K562 (cell line): ENCODE data around the gene COMMD4. TPM values are rescaled to one million over a fixed set of nuclear protein-coding genes. Genes with fewer than 3 reads are reported as not detected.

Source experiments
- BCL6 ChIP-seq: fragments of 250-450 bp; sonication (Bioruptor Pico); IDR thresholded peaks from 2 replicates; pipeline ENCODE4 v1.4.0; 2020
- E2F1 ChIP-seq: sonication (generic); formaldehyde crosslinking; IDR thresholded peaks from 2 replicates; pipeline ENCODE4 v1.8.1; 2023; ENCODE audit warnings: mild to moderate bottlenecking, missing genetic modification reagents, moderate library complexity
- E2F5 ChIP-seq: sonication (generic); formaldehyde crosslinking; IDR thresholded peaks from 2 replicates; pipeline ENCODE4 v1.8.0; 2022; ENCODE audit warnings: mild to moderate bottlenecking, missing genetic modification reagents
- ETS2 ChIP-seq: IDR thresholded peaks from 2 replicates; pipeline ENCODE4 v1.6.1; 2016; ENCODE audit warnings: borderline replicate concordance, missing genetic modification characterization, mild to moderate bottlenecking, moderate library complexity, missing compliant biosample characterization; ENCODE audit not compliant: poor library complexity, severe bottlenecking
- GABPB2 ChIP-seq: fragments of 250-450 bp; sonication (Bioruptor Pico); conservative IDR thresholded peaks from 2 replicates; pipeline ENCODE4 v1.5.1; 2021; ENCODE audit warnings: mild to moderate bottlenecking
- GTF2F1 ChIP-seq: IDR thresholded peaks from 2 replicates; pipeline ENCODE4 v1.6.1; 2011; ENCODE audit warnings: low read depth, low read length, improper control_type of control experiment
- HDAC3 ChIP-seq: fragments of 450-650 bp; IDR thresholded peaks from 2 replicates; pipeline ENCODE4 v1.6.1; 2018; ENCODE audit warnings: borderline replicate concordance, mild to moderate bottlenecking, moderate library complexity; ENCODE audit not compliant: partially characterized antibody
- HMBOX1 ChIP-seq: sonication (generic); IDR thresholded peaks from 2 replicates; pipeline ENCODE4 v1.6.1; 2016
- ILF3 ChIP-seq: fragments of 450-650 bp; IDR thresholded peaks from 2 replicates; pipeline ENCODE4 v1.6.1; 2018; ENCODE audit warnings: antibody characterized with exemption, mild to moderate bottlenecking, moderate library complexity, borderline replicate concordance
- NEUROD1 ChIP-seq: fragments of 150-350 bp; IDR thresholded peaks from 2 replicates; pipeline ENCODE4 v1.6.1; 2014; ENCODE audit warnings: borderline replicate concordance, low read length, low read depth; ENCODE audit not compliant: partially characterized antibody
- SIX5 ChIP-seq, 2 experiments: IDR thresholded peaks; 2 replicates each; pipeline ENCODE4 v1.6.1; 2011; ENCODE audit warnings: low read length in 2 of 2, borderline replicate concordance in 1 of 2, low read depth in 1 of 2, mild to moderate bottlenecking in 1 of 2, moderate library complexity in 1 of 2; ENCODE audit not compliant: insufficient read depth in 1 of 2
- TAF15 ChIP-seq: fragments of 200-400 bp; formaldehyde crosslinking; IDR thresholded peaks from 2 replicates; pipeline ENCODE4 v1.6.1; 2017; ENCODE audit warnings: mild to moderate bottlenecking, low read depth, low read length, moderate library complexity
- TBP ChIP-seq: optimal IDR thresholded peaks from 2 replicates; pipeline ENCODE3; 2011; ENCODE audit warnings: low read depth, low read length, improper control_type of control experiment
- TCF7 ChIP-seq: sonication (generic); IDR thresholded peaks from 2 replicates; pipeline ENCODE4 v1.6.1; 2016; ENCODE audit warnings: antibody characterized with exemption, borderline replicate concordance
- ZNF175 ChIP-seq: fragments of 200-800 bp; sonication (Bioruptor generic); IDR thresholded peaks from 2 replicates; pipeline ENCODE4 v1.6.1; 2016; ENCODE audit warnings: low read depth, mild to moderate bottlenecking, missing genetic modification characterization, missing compliant biosample characterization
- ZNF740 ChIP-seq, 3 experiments: fragments of 200-800 bp in 1 of 3; sonication (Bioruptor generic) in 1 of 3; sonication (generic) in 1 of 3; formaldehyde crosslinking in 1 of 3; IDR thresholded peaks; 2 replicates each; pipeline versions ENCODE4 v1.6.1 to v1.8.0; 2016 to 2022; ENCODE audit warnings: mild to moderate bottlenecking in 2 of 3, missing compliant biosample characterization in 2 of 3, missing genetic modification characterization in 2 of 3, missing genetic modification reagents in 1 of 3
- ZSCAN29 ChIP-seq: fragments of 450-650 bp; IDR thresholded peaks from 2 replicates; pipeline ENCODE4 v1.6.1; 2017
- polyA plus RNA-seq, 8 experiments: library from polyadenylated mRNA; depleted of rRNA in 4 of 8; stranded (reverse) in 5 of 8; unstranded in 3 of 8; fragments of >200 nt; fragmentation: Nextera tagmentation in 2 of 8; fragmentation: Illumina TruSeq in 1 of 8; extraction: Ambion mirVana in 2 of 8; extraction: Trizol in 1 of 8; gene quantifications; 2 replicates each; pipeline versions ENCODE4 v1.2.1 to v1.2.3, GENCODE V29; 2011 to 2014; ENCODE audit warnings: inconsistent platforms in 1 of 8, missing spikeins in 1 of 8
- total RNA-seq, 7 experiments: library from RNA; depleted of rRNA in 6 of 7; stranded (reverse); fragments of >200 nt in 6 of 7; fragmentation: Illumina TruSeq in 2 of 7; extraction: Trizol in 2 of 7; gene quantifications; 2 replicates each; pipeline versions ENCODE4 v1.2.1 to v1.2.3, GENCODE V29; 2011 to 2021; ENCODE audit warnings: low replicate concordance in 1 of 7

The COMMD4 gene
- total and polyA plus RNA-seq, 9 of the 15 experiments (the other 6 are each of a cell fraction or from before 2014, with no cell fraction given) = 20.4 to 140 (median 63.9) TPM

- peak; percentile 63 for TF ChIP-seq E2F5 (CRISPR knock-in tag)
- TF ChIP-seq ZNF740 (CRISPR knock-in tag; IDR thresholded peaks at IDR 0.05) = 0 out of 2 replicates have a peak, but pooled peaks have one; percentile 22
- TF ChIP-seq ZNF740 (tag; IDR thresholded peaks at IDR 0.05) = no peak
- TF ChIP-seq GABPB2 (CRISPR knock-in tag) = no peak
- peak; percentile 16; the same call in 1 of the 2 replicates for TF ChIP-seq TCF7
- no peak for TF ChIP-seq ZNF175 (CRISPR knock-in tag)
- TF ChIP-seq E2F1 (CRISPR knock-in tag) = peak; percentile 61; the same call in 1 of the 2 replicates
- TF ChIP-seq TAF15 = no peak
- TF ChIP-seq TBP = peak; percentile 88
- no peak for TF ChIP-seq BCL6 (CRISPR knock-in tag)
- TF ChIP-seq SIX5 (IDR thresholded peaks at IDR 0.05; ENCODE audit: borderline replicate concordance in 1 of 2, insufficient read depth in 1 of 2, low read depth in 1 of 2, low read length in 2 of 2) = peak; percentile 20 to 48; a peak in 3 of 4 replicates
- peak; percentile 68; the same call in 1 of the 2 replicates for TF ChIP-seq ILF3
- no peak for TF ChIP-seq ETS2 (tag)
- no peak for TF ChIP-seq HMBOX1
- no peak for TF ChIP-seq ZSCAN29
- peak; percentile 59; the same call in 1 of the 2 replicates for TF ChIP-seq GTF2F1
- TF ChIP-seq NEUROD1 = peak; percentile 86
- TF ChIP-seq HDAC3 = peak; percentile 50
Observed at GRCh38 chr15:75367913-75368688, 32.2 kb downstream of the COMMD4 start, which contains the start of gene MAN2C1 (continued).
